GM18858 (cell line): ENCODE measurements around the gene PCSK6.

ENCODE experiments used
- ATAC-seq: cut with Tn5 transposase; IDR thresholded peaks from one replicate; pipeline ENCODE4 v1.9.1; 2021; ENCODE audit not compliant: unreplicated experiment

Gene PCSK6

GRCh38 chr15:101448336-101448735 lies 41.2 kb downstream of the PCSK6 start:
- no peak for ATAC-seq

GRCh38 chr15:101447561-101448071 lies 41.9 kb downstream of the PCSK6 start:
- no peak for ATAC-seq

GRCh38 chr15:101447168-101447533 lies 42.4 kb downstream of the PCSK6 start:
- ATAC-seq: no peak

- ATAC-seq: no peak
These were observed 42.9 kb downstream of the PCSK6 start for GRCh38 chr15:101446518-101447167.

- no peak for ATAC-seq
These were observed 43.7 kb downstream of the PCSK6 start for GRCh38 chr15:101445562-101446517.

- no peak for ATAC-seq
These were observed 44.5 kb downstream of the PCSK6 start for GRCh38 chr15:101444807-101445508.

- no peak for ATAC-seq
These were observed 45.5 kb downstream of the PCSK6 start for GRCh38 chr15:101444015-101444414.

GRCh38 chr15:101442272-101442671 lies 47.2 kb downstream of the PCSK6 start:
- ATAC-seq: no peak

- ATAC-seq: no peak
These were observed 47.8 kb downstream of the PCSK6 start for GRCh38 chr15:101441696-101442095.

- ATAC-seq: no peak
These were observed 48.5 kb downstream of the PCSK6 start for GRCh38 chr15:101440846-101441590.

GRCh38 chr15:101439920-101440319 lies 49.6 kb downstream of the PCSK6 start:
- no peak for ATAC-seq

- ATAC-seq: no peak
These were observed 50.1 kb downstream of the PCSK6 start for GRCh38 chr15:101439285-101439919.

GRCh38 chr15:101438482-101439284 lies 50.8 kb downstream of the PCSK6 start:
- ATAC-seq: no peak

GRCh38 chr15:101437618-101438481 lies 51.7 kb downstream of the PCSK6 start:
- ATAC-seq: no peak

- no peak for ATAC-seq
These were observed 52.3 kb downstream of the PCSK6 start for GRCh38 chr15:101437209-101437608.

- no peak for ATAC-seq
These were observed 53.0 kb downstream of the PCSK6 start for GRCh38 chr15:101436526-101436925.

GRCh38 chr15:101435761-101436160 lies 53.7 kb downstream of the PCSK6 start:
- ATAC-seq: no peak
